Measurements from ENCODE around the gene RAB41.
"Not testable (repeated sequence)": the region's sequence is repeated elsewhere in the genome, so short reads cannot be mapped to it uniquely, and the experiment has no call there.

Gene RAB41

DNA sequence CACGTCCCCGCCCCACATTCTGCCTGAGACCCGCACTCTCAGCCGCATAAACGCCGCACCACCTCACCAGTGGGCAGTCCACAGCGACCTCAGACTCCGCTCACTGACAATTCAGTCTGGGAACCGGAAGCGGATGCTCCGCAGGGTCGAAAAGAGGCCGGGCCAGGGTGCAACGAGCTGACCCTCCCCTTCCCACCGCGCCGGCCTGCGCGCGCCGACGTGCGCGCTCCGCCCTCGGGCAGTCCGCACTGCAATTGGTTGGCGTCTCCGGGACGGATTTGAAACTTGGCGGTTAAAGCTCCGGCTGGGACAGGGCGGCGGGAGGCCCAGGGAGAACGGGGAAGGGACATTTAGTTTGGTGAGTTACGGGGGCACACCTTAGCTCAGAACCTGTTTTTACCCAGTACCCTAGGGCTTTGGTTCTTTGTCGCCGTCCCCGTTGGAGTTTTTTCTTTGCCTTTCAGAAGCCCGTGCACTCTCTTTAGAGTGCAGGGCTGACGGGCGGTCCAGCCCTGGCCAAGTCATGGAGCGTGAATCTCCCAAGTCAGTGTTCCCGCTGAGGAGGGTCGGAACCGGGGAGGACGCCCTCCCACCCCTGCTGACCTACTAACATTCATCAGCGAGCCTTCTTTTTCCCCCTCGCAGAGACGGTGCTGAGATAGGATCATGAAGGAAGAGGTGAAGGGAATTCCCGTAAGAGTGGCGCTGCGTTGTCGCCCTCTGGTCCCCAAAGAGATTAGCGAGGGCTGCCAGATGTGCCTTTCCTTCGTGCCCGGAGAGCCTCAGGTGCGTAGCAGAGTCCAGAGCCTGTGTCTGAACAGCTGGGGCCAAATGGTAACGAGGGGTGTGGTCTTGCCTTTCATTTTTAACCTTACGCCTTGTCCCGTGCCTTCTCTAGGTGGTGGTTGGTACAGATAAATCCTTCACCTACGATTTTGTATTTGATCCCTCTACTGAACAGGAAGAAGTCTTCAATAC lies 8.1 kb downstream of the RAB41 start, which contains the start of the genes KIF4A and PDZD11:
KIF4A (plus strand) TSS at position 312 of the 978 bp plus-strand sequence; CDS start at position 667, 355 bp downstream.
PDZD11 (minus strand) TSS at position 135 of the 978 bp plus-strand sequence. CDS start 586 bp downstream, outside the sequence.
- peak; percentile 37 to 52 for DNase-seq (ENCODE audit: low read depth in 2 of 2)

DNA sequence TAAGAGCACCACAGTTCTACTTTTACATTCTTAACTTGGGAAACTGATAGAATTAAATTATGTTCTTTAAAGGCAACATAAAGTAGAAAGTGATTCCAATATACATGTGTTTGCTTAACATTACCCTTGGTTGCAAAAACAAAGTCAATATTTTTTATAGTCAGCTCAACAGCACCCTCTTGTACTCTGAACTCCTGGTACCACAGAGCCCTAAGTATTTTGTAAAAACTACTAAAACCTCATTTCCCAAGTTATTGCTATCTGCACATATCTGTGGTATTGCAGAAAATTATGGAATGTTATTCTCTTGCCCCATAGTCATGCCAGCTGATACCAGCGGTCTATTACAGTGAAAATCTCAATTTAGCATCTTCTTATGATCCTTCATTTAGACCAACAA lies 10.8 kb downstream of the RAB41 start:
- no peak for DNase-seq (ENCODE audit: low read depth in 2 of 2)

DNA sequence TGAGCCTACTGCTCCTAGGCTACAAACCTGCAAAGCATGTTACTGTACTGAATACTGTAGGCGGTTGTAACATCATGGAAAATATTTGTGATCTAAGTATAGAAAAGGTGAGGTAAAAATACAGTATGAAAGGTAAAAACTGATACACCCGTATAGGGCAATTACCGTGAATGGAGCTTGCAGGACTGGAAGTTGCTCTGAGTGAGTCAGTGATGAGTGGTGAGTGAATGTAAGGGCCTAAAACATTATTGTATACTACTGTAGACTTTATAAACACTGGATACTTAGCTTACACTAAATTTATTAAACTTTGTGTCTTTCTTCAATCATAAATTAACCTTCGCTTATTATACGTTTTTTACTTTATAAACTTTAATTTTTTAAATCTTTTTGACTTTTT lies 11.6 kb downstream of the RAB41 start:
- DNase-seq (ENCODE audit: low read depth in 2 of 2), result no peak

DNA sequence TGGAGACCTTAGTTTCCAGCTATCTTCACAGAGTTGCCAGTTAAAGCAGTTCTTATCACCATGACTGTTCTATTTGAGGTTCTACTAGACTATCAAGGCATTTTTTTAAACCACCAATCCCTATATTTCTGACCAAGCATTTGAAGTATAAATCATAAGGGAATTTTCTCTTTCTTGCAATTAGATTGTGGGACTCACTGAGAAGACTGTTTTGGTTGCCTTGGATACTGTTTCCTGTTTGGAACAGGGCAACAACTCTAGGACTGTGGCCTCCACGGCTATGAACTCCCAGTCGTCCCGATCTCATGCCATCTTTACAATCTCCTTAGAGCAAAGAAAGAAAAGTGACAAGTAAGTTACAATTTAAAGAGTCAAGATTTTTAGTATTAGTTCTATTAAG lies 19.7 kb downstream of the RAB41 start:
- DNase-seq (ENCODE audit: low read depth in 2 of 2), result no peak

DNA sequence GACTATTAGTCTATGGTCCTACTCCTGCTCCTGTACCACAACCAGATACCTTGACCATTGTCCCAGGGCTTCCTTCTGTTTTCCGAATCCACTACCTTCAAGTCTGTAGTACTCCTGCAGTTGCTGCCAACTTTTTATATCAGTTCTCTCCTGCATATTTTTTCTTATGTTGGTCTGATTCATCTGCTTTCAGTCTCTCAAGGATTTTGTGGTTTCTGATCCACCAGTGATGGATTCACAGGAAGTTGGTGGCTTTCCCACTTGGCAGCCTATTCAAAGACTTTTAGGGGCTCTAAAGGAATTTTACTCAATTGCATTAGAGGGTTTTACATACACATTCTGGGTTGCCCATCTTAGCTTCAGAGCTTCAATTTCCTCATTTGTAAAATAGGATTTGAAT lies 31.5 kb downstream of the RAB41 start:
- no peak for DNase-seq (ENCODE audit: low read depth in 2 of 2)

DNA sequence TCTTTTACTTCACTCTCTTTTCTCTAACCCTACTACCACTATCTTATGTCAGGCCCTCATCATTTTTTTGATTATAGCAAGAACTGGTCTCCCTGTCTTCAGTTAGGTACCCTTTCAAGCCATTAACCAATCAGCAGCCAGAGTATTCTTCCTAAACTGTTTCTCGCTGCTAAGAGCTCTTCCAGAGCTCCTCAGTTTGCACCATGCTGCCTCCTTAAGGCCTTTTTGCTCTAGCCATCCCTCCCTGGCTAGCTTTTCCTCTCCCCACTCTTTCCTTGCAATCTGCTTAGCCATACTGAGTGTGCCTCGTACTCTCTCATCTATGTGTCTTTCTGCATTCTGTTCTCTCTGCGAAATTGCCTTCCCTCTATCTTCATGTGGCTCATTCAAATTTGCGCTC lies 40.8 kb downstream of the RAB41 start:
- no peak for DNase-seq (ENCODE audit: low read depth in 2 of 2)

DNA sequence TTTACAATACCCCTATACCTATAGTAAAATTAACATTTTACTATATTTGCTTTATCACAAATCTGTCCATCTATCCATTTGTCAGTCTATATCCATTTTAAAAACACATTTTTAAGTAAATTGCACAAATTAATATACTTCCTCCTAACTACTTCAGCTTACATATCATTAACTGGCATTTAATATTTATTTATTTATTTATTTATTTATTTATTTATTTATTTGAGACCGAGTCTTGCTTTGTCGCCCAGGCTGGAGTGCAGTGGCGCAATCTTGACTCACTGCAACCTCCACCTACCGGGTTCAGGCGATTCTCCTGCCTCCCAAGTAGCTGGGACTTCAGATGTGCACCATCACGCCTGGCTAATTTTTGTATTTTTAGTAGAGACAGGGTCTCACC lies 41.7 kb downstream of the RAB41 start:
- not testable (repeated sequence) for DNase-seq (ENCODE audit: low read depth in 2 of 2)

DNA sequence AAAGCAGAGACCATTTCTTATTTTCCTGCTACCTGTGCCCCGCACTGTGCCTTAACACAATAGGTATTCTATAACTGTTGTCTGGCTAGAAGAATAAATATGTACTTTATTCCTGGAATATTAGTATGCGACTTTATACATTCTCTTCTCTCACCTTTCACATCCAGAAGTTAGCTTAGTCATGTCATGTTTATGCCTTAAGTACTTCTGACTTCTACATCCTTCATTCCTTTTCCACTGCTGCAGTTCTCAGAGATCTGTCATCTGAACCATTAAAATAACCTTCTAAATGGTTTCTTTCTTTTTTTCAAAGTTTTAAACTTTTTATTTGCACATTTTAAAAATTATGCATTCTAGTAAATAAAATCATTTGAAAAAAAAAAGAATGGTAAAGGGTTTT lies 42.4 kb downstream of the RAB41 start:
- no peak for DNase-seq (ENCODE audit: low read depth in 2 of 2)

DNA sequence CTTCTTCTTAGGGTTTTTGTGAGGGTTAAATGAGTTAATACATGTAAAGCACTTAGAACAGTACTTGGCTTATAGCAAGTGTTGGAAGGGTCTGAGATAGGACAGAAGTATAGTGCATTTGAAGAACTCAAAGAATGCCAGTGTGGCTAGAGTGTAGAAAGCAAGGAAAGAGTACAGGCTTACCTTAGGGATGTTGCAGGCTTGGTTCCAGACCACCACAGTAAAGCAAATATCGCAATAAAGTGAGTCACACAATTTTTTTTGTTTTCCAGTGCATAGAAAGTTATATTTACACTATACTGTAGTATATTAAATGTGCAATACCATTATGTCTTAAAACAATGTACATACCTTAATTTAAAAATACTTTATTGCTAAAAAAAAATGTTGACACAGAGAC lies 49.2 kb downstream of the RAB41 start:
- DNase-seq (ENCODE audit: low read depth in 2 of 2), result no peak

DNA sequence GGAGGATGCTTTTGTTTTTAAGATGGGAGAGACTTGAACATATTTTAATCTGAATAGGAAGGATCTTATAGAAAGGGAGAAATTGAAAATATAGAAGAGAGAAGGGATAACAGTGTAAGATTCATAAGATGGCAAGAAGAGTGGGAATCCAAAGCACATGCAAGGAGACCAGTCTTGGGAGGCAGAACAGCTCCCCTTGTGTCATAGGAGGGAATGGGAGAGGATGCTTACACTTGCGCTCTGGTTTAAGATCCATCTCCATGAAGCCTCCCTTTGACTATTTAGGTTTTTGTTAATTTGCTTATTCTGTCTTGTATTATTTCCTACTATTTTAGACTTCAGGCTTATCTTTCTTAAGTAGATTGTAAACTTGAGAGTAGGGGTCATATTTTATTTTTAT lies 50.6 kb downstream of the RAB41 start:
- DNase-seq (ENCODE audit: low read depth in 2 of 2), result no peak
